ENCODE results near the gene PGR.

- no peak for TF ChIP-seq CTCF (IDR thresholded peaks at IDR 0.05; ENCODE audit: insufficient read depth, low read length, poor library complexity, severe bottlenecking)
- no peak for TF ChIP-seq EZH2phosphoT487 (conservative IDR thresholded peaks at IDR 0.05; ENCODE audit: low read length)
Measured at GRCh38 chr11:101096036-101096704, 33.4 kb downstream of the PGR start.

All from SU-DHL-6 (cell line).